ENCODE results near the gene LRRC3. TPM values are rescaled to one million over a fixed set of nuclear protein-coding genes. Genes with fewer than 3 reads are reported as not detected.

Gene LRRC3
- total and polyA plus RNA-seq, 2 donors (not counting 3 experiments of a cell fraction or from before 2014, with no cell fraction given), result 4.8 to 4.9 TPM

DNA sequence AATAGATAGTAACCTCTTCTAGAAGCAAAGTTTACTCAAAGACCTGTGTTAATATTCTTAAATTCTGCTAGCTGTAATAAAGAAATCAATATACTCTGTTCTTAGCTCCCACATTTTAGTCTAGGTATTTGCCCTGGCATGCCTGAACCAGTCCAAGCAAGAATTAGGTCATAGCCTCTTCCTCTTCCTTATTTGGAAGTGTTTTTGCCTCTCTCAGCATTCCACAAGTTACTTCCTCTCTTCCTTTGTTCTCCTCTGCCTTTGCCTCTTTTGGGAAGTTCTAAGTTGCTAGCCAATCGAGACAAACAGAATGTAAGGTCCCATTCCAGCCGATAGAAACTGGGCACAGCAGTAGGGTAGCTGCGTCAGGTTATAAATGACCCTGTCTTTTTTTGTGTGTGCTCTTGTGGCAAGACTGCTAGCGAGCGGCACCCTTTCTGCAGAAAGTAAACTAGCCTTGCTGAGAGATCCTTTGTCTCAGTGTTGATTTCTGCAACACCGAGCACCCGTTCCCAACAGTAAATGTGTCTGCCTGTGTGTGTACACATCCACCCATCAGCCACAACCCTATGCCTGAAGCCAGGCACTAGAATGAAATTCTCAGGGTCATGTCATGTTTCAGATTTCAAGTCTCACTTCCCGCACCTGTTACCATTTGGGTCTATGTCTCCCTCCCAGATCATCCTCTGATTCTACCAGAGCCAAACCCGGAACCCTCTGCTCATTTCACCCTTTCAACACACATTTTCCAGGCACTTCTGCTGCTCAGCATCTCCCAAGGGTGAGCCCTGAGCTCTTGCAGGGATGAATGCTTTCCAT lies 37.5 kb downstream of the LRRC3 start:
- no peak overlapping the region for H3K4me3 ChIP-seq (replicated peaks in 1 of 3; ENCODE audit: insufficient read depth in 1 of 3, low read depth in 1 of 3, low read length in 3 of 3)
- H3K9ac ChIP-seq (replicated peaks; ENCODE audit: extremely low read depth, insufficient read depth, low read length), result no peak overlapping the region
- H3K27me3 ChIP-seq (ENCODE audit: control insufficient read depth in 2 of 2, insufficient read depth in 2 of 2, low read length in 2 of 2), result peaks cover 2 to 8% of the 10 kb centered on the region in 2 experiments
- dilution Hi-C loops (cut with MboI; ENCODE audit: extremely low pct_ligation_motif_present, low sequenced_read_pairs) (no loop called here), intact Hi-C loops (cut with micrococcal nuclease) (no loop called here)
- BruUV-seq (replicated peaks), result TSS peak; percentile 81
- DNase-seq (ENCODE audit: low read depth, low spot score) (no peak), FAIRE-seq (no peak)
- no peak overlapping the region for H3K4me2 ChIP-seq (ENCODE audit: insufficient read depth, low read length)
- ChIA-PET POLR2A (no interaction called here), CTCF (interaction anchor here (1.0 kb wide), 1 partner anchor 13 kb away, joined by 3 read pairs; no protein-coding TSS in a partner anchor)
- H3K9me1 ChIP-seq (replicated peaks; ENCODE audit: control insufficient read depth, extremely low read depth, insufficient read depth, low read length), result no peaks in the 10 kb centered on the region
- no peak for TF ChIP-seq FOS (IDR thresholded peaks at IDR 0.05; ENCODE audit: borderline replicate concordance, insufficient read depth, low read length)
- no peak for TF ChIP-seq POLR2AphosphoS5 (IDR thresholded peaks at IDR 0.05; ENCODE audit: insufficient read depth, low read depth, low read length)
- no peak for TF ChIP-seq JUN (IDR thresholded peaks at IDR 0.05; ENCODE audit: borderline replicate concordance, insufficient read depth, insufficient read length, low read depth)
- TF ChIP-seq POLR2A (IDR thresholded peaks at IDR 0.05; ENCODE audit: low read depth, low read length), result no peak
- TF ChIP-seq MYC (IDR thresholded peaks at IDR 0.05; ENCODE audit: low read depth, low read length), result no peak
- no peak for TF ChIP-seq EZH2 (IDR thresholded peaks at IDR 0.05; ENCODE audit: borderline replicate concordance, low read depth, low read length, severe bottlenecking)
- TF ChIP-seq, protein P1, sequence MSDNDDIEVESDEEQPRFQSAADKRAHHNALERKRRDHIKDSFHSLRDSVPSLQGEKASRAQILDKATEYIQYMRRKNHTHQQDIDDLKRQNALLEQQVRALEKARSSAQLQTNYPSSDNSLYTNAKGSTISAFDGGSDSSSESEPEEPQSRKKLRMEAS (IDR thresholded peaks at IDR 0.05; ENCODE audit: insufficient read depth, insufficient read length), result no peak
- no peak for TF ChIP-seq CTCF (IDR thresholded peaks at IDR 0.05; ENCODE audit: extremely low read depth in 1 of 2, insufficient read depth in 1 of 2, low read depth in 1 of 2, low read length in 2 of 2)
- TF ChIP-seq GATA2 (IDR thresholded peaks at IDR 0.05; ENCODE audit: insufficient read depth, insufficient read length, low read depth, low read length), result no peak
- no peaks in the 10 kb centered on the region for H3K79me2 ChIP-seq (ENCODE audit: control insufficient read depth, insufficient read depth, low read length)
- no peaks in the 10 kb centered on the region for H3K4me1 ChIP-seq (ENCODE audit: control insufficient read depth, extremely low read depth, insufficient read depth, low read length)
- no peak overlapping the region for H3K27ac ChIP-seq (ENCODE audit: insufficient read depth, low read depth, low read length)
- H3K9me3 ChIP-seq (replicated peaks; ENCODE audit: control insufficient read depth, insufficient read depth, low read length), result no peaks in the 10 kb centered on the region
- no peaks in the 10 kb centered on the region for H3K36me3 ChIP-seq (ENCODE audit: control insufficient read depth in 2 of 2, extremely low read depth in 1 of 2, insufficient read depth in 2 of 2, low read length in 2 of 2)
- H4K20me1 ChIP-seq (replicated peaks; ENCODE audit: control insufficient read depth, extremely low read depth, insufficient read depth, low read length), result no peaks in the 10 kb centered on the region
- H2AFZ ChIP-seq (ENCODE audit: low read depth, low read length), result no peak overlapping the region

Measured in endothelial cell of umbilical vein (primary cell).